ENCODE data around the gene ADA.
"Not testable (repeated sequence)": the region's sequence is repeated elsewhere in the genome, so short reads cannot be mapped to it uniquely, and the experiment has no call there.

ADA gene

GRCh38 chr20:44598423-44599305 lies 52.8 kb downstream of the ADA start:
- DNase-seq = no peak

- no peak for DNase-seq
Observed at GRCh38 chr20:44597930-44598329, 53.6 kb downstream of the ADA start.

GRCh38 chr20:44597516-44597915 lies 54.0 kb downstream of the ADA start:
- DNase-seq = no peak

- DNase-seq = no peak
Observed at GRCh38 chr20:44596876-44597275, 54.6 kb downstream of the ADA start.

GRCh38 chr20:44596010-44596409 lies 55.5 kb downstream of the ADA start:
- DNase-seq = no peak

GRCh38 chr20:44594730-44595129 lies 56.8 kb downstream of the ADA start:
- peak; percentile 56 for DNase-seq

- peak; percentile 17 for DNase-seq
Observed at GRCh38 chr20:44593751-44594150, 57.7 kb downstream of the ADA start.

- no peak for DNase-seq
Observed at GRCh38 chr20:44592366-44592765, 59.1 kb downstream of the ADA start.

- no peak for DNase-seq
Observed at GRCh38 chr20:44590980-44591778, 60.3 kb downstream of the ADA start.

GRCh38 chr20:44589537-44589936 lies 62.0 kb downstream of the ADA start:
- DNase-seq = peak; percentile 50

GRCh38 chr20:44588321-44588720 lies 63.2 kb downstream of the ADA start:
- DNase-seq = not testable (repeated sequence)

- peak; percentile 48 for DNase-seq
Observed at GRCh38 chr20:44587035-44587980, 64.2 kb downstream of the ADA start.

- DNase-seq = no peak
Observed at GRCh38 chr20:44586289-44586911, 65.1 kb downstream of the ADA start.

- no peak for DNase-seq
Observed at GRCh38 chr20:44585057-44585963, 66.2 kb downstream of the ADA start.

- DNase-seq = no peak
Observed at GRCh38 chr20:44584162-44584561, 67.3 kb downstream of the ADA start.

GRCh38 chr20:44583157-44583556 lies 68.3 kb downstream of the ADA start:
- DNase-seq = no peak

GRCh38 chr20:44582311-44583025 lies 69.0 kb downstream of the ADA start, which contains the start of gene PKIG:
Gene PKIG (plus strand): TSS chr20:44582579. CDS start chr20:44614557, 31,978 bp downstream.
- peak; percentile 81 for DNase-seq

- no peak for DNase-seq
Observed at GRCh38 chr20:44581515-44581914, 70.0 kb downstream of the ADA start.

- no peak for DNase-seq
Observed at GRCh38 chr20:44580581-44581268, 70.8 kb downstream of the ADA start.

Measured in fibroblast of skin of abdomen (primary cell).